Heart left ventricle (tissue), 16 donors: Measurements from ENCODE around the gene PP2D1. TPM values are rescaled to one million over a fixed set of nuclear protein-coding genes. Genes with fewer than 3 reads are reported as not detected.
"Not testable (repeated sequence)": the region's sequence is repeated elsewhere in the genome, so short reads cannot be mapped to it uniquely, and the experiment has no call there.

Source experiments
- ATAC-seq, 4 donors: fragments of 200-7000 bp; cut with Tn5 transposase; one replicate each; pipeline ENCODE4 v1.9.1; 2020 to 2022; ENCODE audit warnings: moderate library complexity in 4 of 4, mild to moderate bottlenecking in 3 of 4, moderate number of reproducible peaks in 1 of 4
- DNase-seq, 5 donors: peaks; one replicate each; pipeline ENCODE4 v3.0.0-alpha.2; 2020
- H3K27ac ChIP-seq, 12 donors: fragments of 200-600 bp; sonication (generic) in 4 of 12; one replicate each; pipeline versions ENCODE4 v1.5.0 to v1.8.0; 2016 to 2022; ENCODE audit warnings: mild to moderate bottlenecking in 2 of 12
- H3K27me3 ChIP-seq, 9 donors: fragments of 200-600 bp; sonication (generic) in 2 of 9; one replicate each; pipeline versions ENCODE4 v1.5.1 to v1.8.0; 2016 to 2022; ENCODE audit warnings: mild to moderate bottlenecking in 3 of 9
- H3K36me3 ChIP-seq, 9 donors: fragments of 200-600 bp; sonication (generic) in 2 of 9; one replicate each; pipeline versions ENCODE4 v1.5.0 to v1.8.0; 2018 to 2022; ENCODE audit warnings: mild to moderate bottlenecking in 2 of 9
- H3K4me1 ChIP-seq, 12 donors: fragments of 200-600 bp; sonication (generic) in 4 of 12; one replicate each; pipeline versions ENCODE4 v1.5.0 to v1.8.0; 2016 to 2022; ENCODE audit warnings: mild to moderate bottlenecking in 3 of 12
- H3K4me3 ChIP-seq, 12 donors: fragments of 200-600 bp; sonication (generic) in 4 of 12; one replicate each; pipeline versions ENCODE4 v1.5.0 to v1.8.0; 2017 to 2022; ENCODE audit warnings: mild to moderate bottlenecking in 9 of 12, moderate library complexity in 4 of 12
- H3K9me3 ChIP-seq, 12 donors: fragments of 200-600 bp; sonication (generic) in 4 of 12; one replicate each; pipeline versions ENCODE4 v1.5.0 to v1.8.0; 2016 to 2022; ENCODE audit warnings: mild to moderate bottlenecking in 1 of 12
- POLR2A ChIP-seq, 2 donors: fragments of 450-650 bp; IDR thresholded peaks; one replicate each; pipeline ENCODE4 v1.6.1; 2017; ENCODE audit warnings: antibody characterized with exemption in 2 of 2, mild to moderate bottlenecking in 2 of 2, moderate library complexity in 2 of 2
- WGBS, 4 donors: extraction: QIAGEN DNeasy Blood & Tissue Kit in 2 of 4; methylation state at CpG; one replicate each; pipeline versions ENCODE4 v1.1.5 to v1.1.7; 2013 to 2018; 5-methylcytosine and 5-hydroxymethylcytosine counted together
- intact Hi-C, 10 donors: fragments of 100-400 bp; cut with DNase I; formaldehyde crosslinking; loops; one replicate each; pipeline versions ENCODE4 v1.11.1 to v1.14.2; 2022
- polyA plus RNA-seq, 2 donors: library from polyadenylated mRNA; stranded (reverse); fragments of 200-250 nt; gene quantifications; one replicate each; pipeline ENCODE4 v1.2.3, GENCODE V29; 2013
- total RNA-seq, 9 donors: library from RNA; depleted of rRNA in 2 of 9; stranded (reverse); fragments of >200 nt in 2 of 9; fragmentation: NEBNext Ultra II Directional in 3 of 9; extraction: Animal tissue kit (Norgen Biotek cat#: 25700) in 3 of 9; gene quantifications; one replicate each; pipeline versions ENCODE4 v1.1.0 to v1.2.4, GENCODE V29; 2016 to 2023
- TF ChIP-seq, protein P1 (sequence below), 12 donors: fragments of 200-600 bp; sonication (generic) in 4 of 12; IDR thresholded peaks; one replicate each; pipeline versions ENCODE4 v1.5.0 to v1.8.0; 2018 to 2022; ENCODE audit warnings: antibody characterized with exemption in 12 of 12, mild to moderate bottlenecking in 5 of 12
- donor health status: ischemic (EF 13 %, LVEDD 7.1; RV severe dilation, severe dysfunction).
- donor health status: healthy with polysubstance abuse.
- donor health status: DM: no; HTN: yes; CAD: no.
- donor health status: DM: no; HTN: no; CAD: no.
- donor health status: ischemic (EF 25% LVEDD 6.9; RV normal size, moderate dysfunction).
- donor health status: ischemic (EF 25% LVEDD 5.7; RV mildly dilated, moderate dysfunction).
- donor health status: healthy.
- donor health status: DM: yes; HTN: yes; CAD: no.
- donor health status: ischemic (EF 35%, LVEDD 5.7; RV mildly dilated, moderate dysfunction).
- donor health status: nonischemic (EF 11% LVEDD 7.7; RV severe dilation, severe dysfunction).
- donor health status: DM: yes; HTN: yes; CAD: no.
- donor health status: PGD.
- donor health status: ischemic (EF 29% LVEDD 5.4; RV normal size, mild dysfunction).
- donor health status: nonischemic (EF 23%, LVEDD 6.1; RV moderate dilation, normal function).

Gene PP2D1
- total and polyA plus RNA-seq, 11 donors, result not detected

DNA sequence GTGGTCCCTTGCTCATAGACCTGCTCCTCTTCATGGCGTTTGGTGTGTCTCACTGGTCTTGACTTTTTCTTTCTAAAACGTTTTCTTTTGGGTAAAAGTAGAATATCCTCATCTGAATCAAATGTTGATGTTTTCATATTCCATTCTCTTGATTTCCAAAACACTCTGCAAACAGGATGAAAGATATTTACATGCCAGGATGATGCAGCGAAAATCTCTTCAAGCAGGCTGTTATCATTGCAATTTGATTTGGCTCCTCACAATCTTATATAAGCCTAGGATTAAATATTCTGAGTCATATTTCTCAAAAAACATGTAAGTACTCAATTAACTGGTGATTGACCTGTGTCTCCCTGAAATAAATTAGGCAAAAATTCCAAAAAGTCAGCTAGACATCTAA, 10.1 kb downstream of the PP2D1 start:
- DNase-seq, result no peak
- H3K4me1 ChIP-seq, result no peaks in the 10 kb centered on the region
- no peaks in the 10 kb centered on the region for H3K27me3 ChIP-seq
- TF ChIP-seq, protein P1, sequence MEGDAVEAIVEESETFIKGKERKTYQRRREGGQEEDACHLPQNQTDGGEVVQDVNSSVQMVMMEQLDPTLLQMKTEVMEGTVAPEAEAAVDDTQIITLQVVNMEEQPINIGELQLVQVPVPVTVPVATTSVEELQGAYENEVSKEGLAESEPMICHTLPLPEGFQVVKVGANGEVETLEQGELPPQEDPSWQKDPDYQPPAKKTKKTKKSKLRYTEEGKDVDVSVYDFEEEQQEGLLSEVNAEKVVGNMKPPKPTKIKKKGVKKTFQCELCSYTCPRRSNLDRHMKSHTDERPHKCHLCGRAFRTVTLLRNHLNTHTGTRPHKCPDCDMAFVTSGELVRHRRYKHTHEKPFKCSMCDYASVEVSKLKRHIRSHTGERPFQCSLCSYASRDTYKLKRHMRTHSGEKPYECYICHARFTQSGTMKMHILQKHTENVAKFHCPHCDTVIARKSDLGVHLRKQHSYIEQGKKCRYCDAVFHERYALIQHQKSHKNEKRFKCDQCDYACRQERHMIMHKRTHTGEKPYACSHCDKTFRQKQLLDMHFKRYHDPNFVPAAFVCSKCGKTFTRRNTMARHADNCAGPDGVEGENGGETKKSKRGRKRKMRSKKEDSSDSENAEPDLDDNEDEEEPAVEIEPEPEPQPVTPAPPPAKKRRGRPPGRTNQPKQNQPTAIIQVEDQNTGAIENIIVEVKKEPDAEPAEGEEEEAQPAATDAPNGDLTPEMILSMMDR (IDR thresholded peaks at IDR 0.05), result no peak
- TF ChIP-seq POLR2A (IDR thresholded peaks at IDR 0.05), result no peak
- no peak overlapping the region for H3K27ac ChIP-seq
- no peak overlapping the region for H3K4me3 ChIP-seq
- H3K36me3 ChIP-seq, result no peaks in the 10 kb centered on the region
- WGBS, 4 donors, result 60 to 74% (median 70%) methylated on average over 3 of the region's 3 CpGs
- no peak for ATAC-seq
- intact Hi-C loops, result no loop called here
- H3K9me3 ChIP-seq, result no peaks in the 10 kb centered on the region

DNA sequence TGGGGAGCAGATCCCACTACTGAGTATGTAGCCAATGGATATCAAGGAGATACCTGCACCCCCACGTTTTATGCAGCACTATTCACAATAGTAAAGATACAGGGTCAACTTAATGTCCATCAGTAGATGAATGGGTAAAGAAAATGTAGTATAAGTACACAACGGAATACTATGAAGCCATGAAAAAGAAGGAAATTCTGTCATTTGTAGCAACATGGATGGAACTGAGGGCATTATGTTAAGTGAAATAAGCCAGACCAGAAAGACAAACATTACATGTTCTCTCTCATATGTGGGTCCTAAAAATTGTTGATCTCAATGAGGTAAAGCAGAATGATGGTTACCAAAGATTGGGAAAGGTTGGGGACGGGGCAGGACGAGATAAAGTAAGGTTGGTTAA, 14.6 kb downstream of the PP2D1 start:
- Histone ChIP-seq H3K36me3 (no peaks in the 10 kb centered on the region), H3K27me3 (no peaks in the 10 kb centered on the region), H3K4me1 (no peaks in the 10 kb centered on the region), H3K27ac (no peak overlapping the region), H3K4me3 (no peak overlapping the region), H3K9me3 (no peaks in the 10 kb centered on the region)
- ATAC-seq (no peak), DNase-seq (no peak)
- intact Hi-C loops, result no loop called here
- TF ChIP-seq POLR2A (IDR thresholded peaks at IDR 0.05), result no peak
- TF ChIP-seq, protein P1 (IDR thresholded peaks at IDR 0.05), result no peak
- 82 to 95% (median 91%) methylated on average over 4 of the region's 4 CpGs for WGBS, 4 donors

DNA sequence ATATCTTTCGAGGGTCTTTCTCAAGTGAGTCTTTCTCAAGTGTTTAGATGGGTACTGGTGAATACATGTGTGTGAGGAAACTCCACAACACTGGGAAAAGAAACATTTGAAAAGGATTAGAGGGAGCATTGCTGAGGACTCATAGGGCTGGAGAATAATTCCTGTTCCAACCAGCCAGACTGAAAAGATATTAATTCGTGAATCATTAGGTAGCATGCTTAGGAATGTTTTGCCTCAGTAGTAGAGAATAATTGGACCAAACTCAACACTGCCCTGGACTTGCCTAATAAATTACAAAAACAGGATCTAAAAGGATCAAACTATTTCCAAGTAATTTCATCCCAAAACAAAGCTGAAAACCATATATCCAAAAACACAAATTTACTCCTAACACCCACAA, 17.3 kb downstream of the PP2D1 start:
- Histone ChIP-seq H3K9me3 (no peaks in the 10 kb centered on the region), H3K4me3 (no peak overlapping the region), H3K27ac (no peak overlapping the region), H3K36me3 (no peaks in the 10 kb centered on the region), H3K27me3 (no peaks in the 10 kb centered on the region), H3K4me1 (no peaks in the 10 kb centered on the region)
- TF ChIP-seq, protein P1 (IDR thresholded peaks at IDR 0.05), result no peak
- TF ChIP-seq POLR2A (IDR thresholded peaks at IDR 0.05), result no peak
- ATAC-seq (no peak), DNase-seq (no peak)
- intact Hi-C loops, result no loop called here
- WGBS, 4 donors, result 69 to 82% (median 76%) methylated on average over 2 of the region's 2 CpGs

DNA sequence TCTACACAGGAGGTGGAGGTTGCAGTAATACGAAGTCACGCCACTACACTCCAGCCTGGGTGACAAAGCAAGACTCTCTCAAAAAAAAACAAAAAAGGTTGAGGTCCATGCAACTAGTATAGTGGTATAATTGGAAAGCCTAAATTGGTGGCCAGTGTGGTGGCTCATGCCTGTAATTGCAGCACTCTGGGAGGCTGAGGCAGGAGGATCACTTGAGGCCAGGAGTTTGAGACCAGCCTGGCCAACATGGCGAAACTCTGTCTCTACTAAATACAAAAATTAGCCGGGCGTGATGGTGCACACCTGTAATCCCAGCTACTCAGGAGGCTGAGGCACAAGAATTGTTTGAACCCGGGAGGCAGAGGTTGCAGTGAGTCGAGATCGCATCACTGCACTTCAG, 23.2 kb downstream of the PP2D1 start:
- H3K4me1 ChIP-seq, H3K27me3 ChIP-seq, H3K4me3 ChIP-seq, H3K9me3 ChIP-seq, DNase-seq, ATAC-seq, H3K27ac ChIP-seq, intact Hi-C loops: not testable (repeated sequence)
- peaks cover 0 to 21% (median 12%) of the 10 kb centered on the region in 9 donors for H3K36me3 ChIP-seq
- WGBS, 4 donors, result 94 to 98% (median 97%) methylated on average over 8 of the region's 8 CpGs

DNA sequence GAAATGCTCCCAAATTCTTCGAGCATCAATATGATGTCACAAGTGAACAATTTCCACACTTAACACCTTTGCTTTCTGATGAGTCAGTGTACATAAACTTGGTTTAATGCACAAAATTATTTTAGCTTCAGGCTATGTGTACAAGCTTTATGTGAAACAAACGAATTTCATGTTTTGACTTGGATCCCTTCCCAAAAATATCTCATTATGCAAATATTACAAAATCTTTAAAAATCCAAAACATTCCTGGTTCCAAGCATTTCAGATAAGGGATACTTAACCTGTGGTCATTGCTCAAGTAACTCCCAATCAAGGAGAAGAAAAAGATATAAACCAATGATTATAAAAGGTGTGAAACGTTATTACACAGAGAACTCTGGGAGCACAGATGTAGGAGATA, 40.0 kb downstream of the PP2D1 start:
- H3K27ac ChIP-seq, result no peak overlapping the region
- H3K36me3 ChIP-seq, result peaks cover 0 to 38% (median 31%) of the 10 kb centered on the region in 9 donors
- H3K9me3 ChIP-seq, result no peaks in the 10 kb centered on the region
- ATAC-seq (no peak), DNase-seq (no peak)
- H3K4me3 ChIP-seq, result no peak overlapping the region
- TF ChIP-seq POLR2A (IDR thresholded peaks at IDR 0.05), result no peak
- TF ChIP-seq, protein P1 (IDR thresholded peaks at IDR 0.05), result no peak
- no peaks in the 10 kb centered on the region for H3K27me3 ChIP-seq
- intact Hi-C loops, result no loop called here
- 48 to 60% (median 53%) methylated on average over 3 of the region's 3 CpGs for WGBS, 4 donors
- H3K4me1 ChIP-seq, result peaks cover 0 to 30% (median 11%) of the 10 kb centered on the region in 12 donors
